HG02840 (cell line): ENCODE data around the gene TNRC6C.
"Not testable (repeated sequence)": the region's sequence is repeated elsewhere in the genome, so short reads cannot be mapped to it uniquely, and the experiment has no call there.

Source experiments
- ATAC-seq: cut with Tn5 transposase; IDR thresholded peaks from one replicate; pipeline ENCODE4 v1.9.1; 2021; ENCODE audit warnings: mild to moderate bottlenecking, moderate library complexity, moderate number of reproducible peaks; ENCODE audit not compliant: unreplicated experiment, low FRiP score

TNRC6C gene

DNA sequence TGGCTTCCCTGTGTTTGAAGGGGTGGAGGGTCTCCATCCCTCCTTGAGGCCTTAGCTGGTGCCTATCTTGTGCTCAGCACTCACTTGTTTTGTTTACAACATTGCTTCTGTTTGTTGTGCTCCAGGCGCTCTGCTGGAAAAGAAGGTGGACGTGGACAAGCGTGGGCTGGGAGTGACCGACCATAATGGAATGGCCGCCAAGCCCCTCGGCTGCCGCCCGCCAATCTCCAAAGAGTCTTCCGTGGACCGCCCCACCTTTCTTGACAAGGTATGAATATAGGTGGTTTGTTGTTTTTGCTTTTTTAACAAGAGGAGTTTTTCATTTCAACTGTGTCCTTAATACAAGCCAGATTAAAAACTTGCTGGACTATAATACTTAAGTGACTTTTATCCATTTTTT lies 116.5 kb downstream of the TNRC6C start:
- no peak for ATAC-seq

- no peak for ATAC-seq
Observed at GRCh38 chr17:78075545-78075944, 117.0 kb downstream of the TNRC6C start.

- no peak for ATAC-seq
Observed at GRCh38 chr17:78079253-78079652, 120.8 kb downstream of the TNRC6C start.

- ATAC-seq: no peak
Observed at GRCh38 chr17:78081551-78081950, 123.0 kb downstream of the TNRC6C start.

DNA sequence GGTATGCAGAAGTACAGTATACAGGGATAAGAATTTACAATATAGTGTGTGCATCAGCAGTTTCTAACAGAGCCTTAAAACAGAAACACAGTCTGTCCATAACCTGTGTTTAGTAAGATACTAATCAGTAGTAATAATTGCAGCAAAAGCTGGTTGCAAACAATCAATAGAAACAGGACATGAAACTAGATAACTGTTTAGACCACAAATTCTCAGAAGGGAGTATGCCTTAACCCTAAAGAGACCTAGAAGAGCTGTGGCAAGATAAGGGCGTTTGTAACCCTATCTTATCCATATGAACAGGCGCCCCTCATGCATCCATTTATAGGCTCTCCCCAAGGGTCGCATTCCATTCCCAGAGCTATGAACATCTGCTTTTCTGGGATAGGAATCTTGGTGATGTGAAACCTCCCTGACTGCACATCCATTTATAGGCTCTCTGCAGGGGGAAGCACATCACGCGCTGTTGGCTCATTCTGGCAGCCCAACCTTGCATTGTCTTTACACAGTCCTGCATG lies 123.9 kb downstream of the TNRC6C start:
- not testable (repeated sequence) for ATAC-seq

- ATAC-seq: no peak
Observed at GRCh38 chr17:78082988-78083387, 124.5 kb downstream of the TNRC6C start.

- ATAC-seq: no peak
Observed at GRCh38 chr17:78086740-78087139, 128.2 kb downstream of the TNRC6C start.

GRCh38 chr17:78088529-78088928 lies 130.0 kb downstream of the TNRC6C start:
- ATAC-seq: no peak

- ATAC-seq: no peak
Observed at GRCh38 chr17:78089576-78090281, 131.2 kb downstream of the TNRC6C start.

- ATAC-seq: no peak
Observed at GRCh38 chr17:78092794-78093324, 134.4 kb downstream of the TNRC6C start.

DNA sequence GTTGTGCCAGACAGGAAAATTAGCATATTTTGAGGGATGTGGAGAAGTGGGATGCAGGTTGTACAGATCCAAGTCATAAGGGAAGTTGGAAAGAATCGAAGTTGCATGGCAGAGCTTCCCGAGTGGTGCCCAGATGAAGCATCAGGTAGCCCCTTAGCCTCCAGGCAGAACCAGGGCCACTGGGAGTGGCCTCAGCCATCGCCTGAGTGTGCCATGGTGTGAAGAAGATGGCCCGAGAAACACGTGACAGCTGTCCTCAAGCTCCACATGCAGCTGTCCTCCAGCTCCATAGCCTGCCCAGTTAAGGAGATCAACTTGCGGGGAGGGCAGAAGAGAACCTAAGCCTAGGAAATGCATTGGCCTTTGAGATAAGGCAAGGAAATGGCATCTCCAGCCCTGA lies 136.5 kb downstream of the TNRC6C start:
- no peak for ATAC-seq

DNA sequence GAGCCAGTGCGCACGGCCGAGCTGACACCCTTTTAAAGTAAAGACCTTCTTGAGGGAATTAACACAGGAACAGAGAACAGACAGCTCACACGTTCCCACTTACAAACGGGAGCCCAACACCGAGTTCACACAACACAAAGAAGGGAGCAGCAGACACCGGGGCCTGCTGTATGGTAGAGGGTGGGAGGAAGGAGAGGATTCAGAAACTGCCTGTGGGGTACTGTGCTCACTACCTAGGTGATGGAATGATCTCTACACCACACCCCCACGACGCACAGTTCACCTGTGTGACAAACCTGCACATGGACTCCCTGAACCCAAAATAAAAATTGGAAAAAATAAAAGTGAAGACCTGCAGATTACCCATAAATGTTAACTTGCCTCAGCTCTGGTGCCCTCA lies 137.6 kb downstream of the TNRC6C start:
- ATAC-seq: no peak

DNA sequence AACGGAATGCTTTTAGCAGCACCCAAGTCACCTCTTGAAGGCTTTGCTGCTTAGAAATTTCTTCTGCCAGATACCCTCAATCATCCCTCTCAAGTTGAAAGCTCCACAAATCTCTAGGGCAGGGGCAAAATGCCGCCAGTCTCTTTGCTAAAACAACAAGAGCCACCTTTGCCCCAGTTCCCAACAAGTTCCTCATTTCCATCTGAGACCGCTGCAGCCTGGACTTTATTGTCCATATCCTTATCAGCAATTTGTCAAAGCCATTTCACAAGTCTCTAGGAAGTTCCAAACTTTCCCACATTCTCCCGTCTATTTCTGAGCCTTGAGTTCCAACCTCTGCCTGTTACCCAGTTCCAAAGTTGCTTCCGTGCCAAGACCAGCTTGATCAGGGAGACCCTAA lies 142.6 kb downstream of the TNRC6C start:
- ATAC-seq: no peak

DNA sequence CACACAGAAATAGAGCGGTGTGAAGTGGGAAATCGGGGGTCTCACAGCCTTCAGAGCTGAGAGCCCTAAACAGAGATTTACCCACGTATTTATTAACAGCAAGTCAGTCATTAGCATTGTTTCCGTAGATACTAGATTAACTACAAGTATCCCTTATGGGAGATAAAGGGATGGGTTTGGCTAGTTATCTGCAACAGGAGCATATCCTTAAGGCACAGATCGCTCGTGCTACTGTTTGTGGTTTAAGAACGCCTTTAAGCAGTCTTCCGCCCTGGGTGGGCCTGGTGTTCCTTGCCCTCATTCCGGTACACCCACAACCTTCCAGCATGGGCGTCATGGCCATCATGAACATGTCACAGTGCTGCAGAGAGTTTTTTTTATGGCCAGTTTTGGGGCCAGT lies 143.0 kb downstream of the TNRC6C start:
- no peak for ATAC-seq

- no peak for ATAC-seq
Observed at GRCh38 chr17:78103311-78103710, 144.8 kb downstream of the TNRC6C start.

DNA sequence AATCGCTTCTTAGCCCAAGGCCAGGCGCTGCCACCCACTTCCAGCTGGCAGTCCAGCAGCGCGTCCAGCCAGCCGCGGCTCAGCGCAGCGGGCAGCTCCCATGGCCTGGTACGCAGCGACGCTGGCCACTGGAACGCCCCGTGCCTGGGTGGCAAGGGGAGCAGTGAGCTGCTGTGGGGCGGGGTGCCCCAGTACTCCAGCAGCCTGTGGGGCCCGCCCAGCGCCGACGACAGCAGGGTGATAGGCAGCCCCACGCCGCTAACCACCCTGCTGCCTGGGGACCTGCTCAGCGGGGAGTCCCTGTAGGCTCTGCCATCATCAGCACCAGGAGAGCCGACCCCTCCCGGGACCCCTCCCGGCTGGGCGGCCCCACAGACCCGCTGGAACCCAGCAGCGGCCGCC lies 146.0 kb downstream of the TNRC6C start:
- no peak for ATAC-seq

- no peak for ATAC-seq
Observed at GRCh38 chr17:78105101-78105500, 146.6 kb downstream of the TNRC6C start.

DNA sequence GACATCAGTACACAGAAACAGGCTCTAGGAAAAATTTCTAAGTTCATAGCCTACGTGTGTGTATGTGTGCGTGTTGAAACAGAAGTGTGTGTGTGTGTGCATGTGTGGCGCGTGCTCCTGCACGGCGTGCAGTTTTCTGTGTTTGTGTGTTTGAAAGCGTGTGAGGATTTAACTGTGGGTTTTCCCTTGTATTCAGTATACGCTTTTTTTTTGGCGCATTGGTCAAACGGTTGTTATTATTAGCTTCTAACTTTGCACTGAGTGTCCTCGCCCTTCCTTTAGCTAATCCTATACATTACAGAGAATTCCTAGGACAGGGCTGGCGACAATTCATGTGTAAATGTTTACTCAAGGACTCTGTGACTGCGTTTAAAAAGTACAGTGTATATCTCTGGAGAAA lies 147.0 kb downstream of the TNRC6C start:
- ATAC-seq: no peak

DNA sequence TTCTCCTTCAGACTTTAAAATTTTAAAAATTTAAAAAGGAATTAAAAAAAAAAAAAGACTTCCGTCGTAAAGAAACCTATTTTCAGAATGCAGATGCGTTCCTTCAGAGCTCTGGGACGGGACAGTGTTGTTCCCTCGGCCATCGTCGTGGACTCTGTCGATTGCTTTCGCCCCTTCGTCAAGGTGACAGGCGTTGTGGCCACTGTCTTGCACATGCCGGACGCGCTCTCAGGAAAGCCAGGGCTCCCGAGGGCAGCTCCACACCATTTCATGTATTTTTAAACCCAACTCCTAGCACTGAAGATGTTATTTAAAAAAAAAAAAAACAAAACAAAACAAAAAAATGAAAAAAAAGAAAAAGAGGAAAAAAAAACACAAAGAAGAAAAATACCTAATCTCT lies 147.7 kb downstream of the TNRC6C start:
- no peak for ATAC-seq

DNA sequence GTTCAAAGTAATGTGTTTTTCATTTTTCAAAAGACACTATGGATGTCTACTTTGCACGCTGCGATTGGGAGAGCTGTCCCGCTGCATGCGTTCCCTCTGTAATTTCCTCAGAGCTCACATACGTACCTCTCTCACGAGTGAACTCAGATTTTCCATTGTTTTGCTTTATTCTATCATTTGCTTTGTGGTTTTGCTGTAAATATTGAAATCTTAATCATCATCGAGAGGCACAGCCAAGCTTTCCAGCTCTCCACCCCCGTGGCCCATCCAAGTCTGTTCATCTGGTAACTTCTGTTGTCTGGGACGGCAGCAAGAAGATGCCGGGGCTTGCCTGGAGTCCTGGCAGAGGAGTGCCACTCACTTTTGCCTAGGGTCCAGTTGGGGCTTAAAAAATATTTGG lies 149.0 kb downstream of the TNRC6C start:
- no peak for ATAC-seq

DNA sequence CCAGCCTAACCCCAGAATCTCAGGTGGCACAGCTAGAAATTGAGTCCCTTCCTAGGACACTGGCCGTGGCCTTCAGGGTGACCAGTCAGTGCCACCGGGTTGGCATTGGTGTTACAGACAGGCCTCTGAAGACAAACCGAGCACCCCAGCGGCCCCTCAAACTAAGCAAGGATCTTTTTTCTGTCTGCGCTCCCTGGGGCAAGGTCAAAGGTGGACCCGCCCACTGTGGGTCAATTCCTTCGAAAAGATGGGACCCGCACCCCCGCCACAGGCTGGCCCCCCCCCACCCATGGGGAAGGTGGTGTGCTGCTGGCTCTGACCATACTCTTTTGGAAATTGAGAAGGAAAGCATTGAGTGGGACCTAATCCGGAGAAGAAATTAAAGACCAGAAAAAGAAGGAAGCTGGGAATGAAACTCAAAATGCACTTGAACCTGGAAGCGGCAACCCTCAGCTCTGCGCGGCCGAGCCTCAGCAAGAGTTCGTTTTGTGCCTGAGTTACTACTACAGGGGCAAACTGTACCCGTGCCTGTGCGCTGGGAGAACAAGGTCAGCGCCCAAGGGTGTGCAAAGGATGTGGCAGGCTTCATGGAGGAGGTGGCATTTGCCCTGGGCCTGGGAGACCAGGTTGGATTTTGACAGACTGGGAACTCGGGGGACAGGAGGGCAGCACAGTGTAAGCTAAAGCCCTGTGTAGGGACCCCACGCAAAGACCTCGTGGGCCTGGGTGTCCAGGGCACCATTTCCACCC lies 149.6 kb downstream of the TNRC6C start:
- no peak for ATAC-seq
